Osteocyte (in vitro differentiated cells): Measurements from ENCODE around the gene SIK3. TPM values are rescaled to one million over a fixed set of nuclear protein-coding genes. Genes with fewer than 3 reads are reported as not detected.

Experiments
- DNase-seq: peaks from one replicate; pipeline ENCODE4 v3.0.0; 2021; ENCODE audit warnings: mixed read lengths; ENCODE audit not compliant: unreplicated experiment; ENCODE audit errors: extremely low spot score
- H3K27ac Mint-ChIP-seq: one replicate; pipeline ENCODE4 v1.8.0; 2021; ENCODE audit warnings: mild to moderate bottlenecking, mixed read lengths; ENCODE audit not compliant: unreplicated experiment
- H3K27me3 Mint-ChIP-seq: one replicate; pipeline ENCODE4 v1.8.0; 2021; ENCODE audit warnings: mixed read lengths; ENCODE audit not compliant: unreplicated experiment
- H3K36me3 Mint-ChIP-seq: one replicate; pipeline ENCODE4 v1.8.0; 2021; ENCODE audit warnings: mixed read lengths; ENCODE audit not compliant: unreplicated experiment
- H3K4me1 Mint-ChIP-seq: one replicate; pipeline ENCODE4 v1.8.0; 2021; ENCODE audit warnings: mixed read lengths; ENCODE audit not compliant: unreplicated experiment
- H3K4me3 Mint-ChIP-seq: one replicate; pipeline ENCODE4 v1.8.0; 2021; ENCODE audit warnings: mild to moderate bottlenecking, moderate library complexity, mixed read lengths; ENCODE audit not compliant: unreplicated experiment
- H3K9me3 Mint-ChIP-seq: one replicate; pipeline ENCODE4 v1.8.0; 2021; ENCODE audit warnings: mixed read lengths; ENCODE audit not compliant: unreplicated experiment
- total RNA-seq: library from RNA; stranded (reverse); gene quantifications from 2 replicates; pipeline ENCODE4 v1.2.1, GENCODE V29; 2021
- TF ChIP-seq, protein P1 (sequence below): fragments of 200-600 bp; sonication (generic); IDR thresholded peaks from 2 replicates; pipeline ENCODE4 v1.5.0; 2021; ENCODE audit warnings: antibody characterized with exemption, mild to moderate bottlenecking, moderate library complexity

The SIK3 gene
- total RNA-seq, 1 donor from 2014 or later: 29.5 TPM

- no peak overlapping the region for H3K27ac Mint-ChIP-seq
- no peak overlapping the region for H3K4me3 Mint-ChIP-seq
- no peaks in the 10 kb centered on the region for H3K36me3 Mint-ChIP-seq
- no peak for DNase-seq
- no peaks in the 10 kb centered on the region for H3K27me3 Mint-ChIP-seq
- no peaks in the 10 kb centered on the region for H3K9me3 Mint-ChIP-seq
- peaks cover 12% of the 10 kb centered on the region for H3K4me1 Mint-ChIP-seq
- TF ChIP-seq, protein P1, sequence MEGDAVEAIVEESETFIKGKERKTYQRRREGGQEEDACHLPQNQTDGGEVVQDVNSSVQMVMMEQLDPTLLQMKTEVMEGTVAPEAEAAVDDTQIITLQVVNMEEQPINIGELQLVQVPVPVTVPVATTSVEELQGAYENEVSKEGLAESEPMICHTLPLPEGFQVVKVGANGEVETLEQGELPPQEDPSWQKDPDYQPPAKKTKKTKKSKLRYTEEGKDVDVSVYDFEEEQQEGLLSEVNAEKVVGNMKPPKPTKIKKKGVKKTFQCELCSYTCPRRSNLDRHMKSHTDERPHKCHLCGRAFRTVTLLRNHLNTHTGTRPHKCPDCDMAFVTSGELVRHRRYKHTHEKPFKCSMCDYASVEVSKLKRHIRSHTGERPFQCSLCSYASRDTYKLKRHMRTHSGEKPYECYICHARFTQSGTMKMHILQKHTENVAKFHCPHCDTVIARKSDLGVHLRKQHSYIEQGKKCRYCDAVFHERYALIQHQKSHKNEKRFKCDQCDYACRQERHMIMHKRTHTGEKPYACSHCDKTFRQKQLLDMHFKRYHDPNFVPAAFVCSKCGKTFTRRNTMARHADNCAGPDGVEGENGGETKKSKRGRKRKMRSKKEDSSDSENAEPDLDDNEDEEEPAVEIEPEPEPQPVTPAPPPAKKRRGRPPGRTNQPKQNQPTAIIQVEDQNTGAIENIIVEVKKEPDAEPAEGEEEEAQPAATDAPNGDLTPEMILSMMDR: no peak
These were observed 212.1 kb downstream of the SIK3 start for GRCh38 chr11:116885951-116886655.

GRCh38 chr11:116882386-116882785, 215.8 kb downstream of the SIK3 start:
- H3K27me3 Mint-ChIP-seq: no peaks in the 10 kb centered on the region
- H3K4me1 Mint-ChIP-seq: peaks cover 5% of the 10 kb centered on the region
- no peaks in the 10 kb centered on the region for H3K36me3 Mint-ChIP-seq
- TF ChIP-seq, protein P1: no peak
- DNase-seq: no peak
- no peak overlapping the region for H3K27ac Mint-ChIP-seq
- no peaks in the 10 kb centered on the region for H3K9me3 Mint-ChIP-seq
- no peak overlapping the region for H3K4me3 Mint-ChIP-seq

DNA sequence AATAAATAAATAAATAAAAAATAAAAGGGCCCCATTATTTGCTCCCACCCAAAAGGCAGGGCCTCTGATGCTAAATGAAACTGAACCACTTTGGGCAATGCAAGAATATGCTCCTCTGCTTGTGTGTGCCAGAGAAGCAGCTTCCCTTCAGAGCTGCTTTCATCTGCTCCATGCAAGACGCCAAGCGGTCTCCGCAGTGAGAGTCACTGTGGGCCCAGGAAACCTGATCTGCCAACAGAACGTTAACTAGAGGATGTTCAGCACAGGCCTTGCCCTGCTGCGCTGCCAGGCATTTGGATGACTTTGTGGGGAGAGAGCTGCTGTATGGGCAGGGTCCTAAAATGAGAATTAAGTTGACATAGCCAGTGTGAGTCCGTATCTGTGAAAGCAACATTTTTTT, 217.1 kb downstream of the SIK3 start:
- Mint-ChIP-seq H3K9me3 (no peaks in the 10 kb centered on the region), H3K4me3 (no peak overlapping the region), H3K4me1 (peaks cover 4% of the 10 kb centered on the region), H3K36me3 (no peaks in the 10 kb centered on the region), H3K27ac (no peak overlapping the region), H3K27me3 (no peaks in the 10 kb centered on the region)
- TF ChIP-seq, protein P1: no peak
- no peak for DNase-seq

DNA sequence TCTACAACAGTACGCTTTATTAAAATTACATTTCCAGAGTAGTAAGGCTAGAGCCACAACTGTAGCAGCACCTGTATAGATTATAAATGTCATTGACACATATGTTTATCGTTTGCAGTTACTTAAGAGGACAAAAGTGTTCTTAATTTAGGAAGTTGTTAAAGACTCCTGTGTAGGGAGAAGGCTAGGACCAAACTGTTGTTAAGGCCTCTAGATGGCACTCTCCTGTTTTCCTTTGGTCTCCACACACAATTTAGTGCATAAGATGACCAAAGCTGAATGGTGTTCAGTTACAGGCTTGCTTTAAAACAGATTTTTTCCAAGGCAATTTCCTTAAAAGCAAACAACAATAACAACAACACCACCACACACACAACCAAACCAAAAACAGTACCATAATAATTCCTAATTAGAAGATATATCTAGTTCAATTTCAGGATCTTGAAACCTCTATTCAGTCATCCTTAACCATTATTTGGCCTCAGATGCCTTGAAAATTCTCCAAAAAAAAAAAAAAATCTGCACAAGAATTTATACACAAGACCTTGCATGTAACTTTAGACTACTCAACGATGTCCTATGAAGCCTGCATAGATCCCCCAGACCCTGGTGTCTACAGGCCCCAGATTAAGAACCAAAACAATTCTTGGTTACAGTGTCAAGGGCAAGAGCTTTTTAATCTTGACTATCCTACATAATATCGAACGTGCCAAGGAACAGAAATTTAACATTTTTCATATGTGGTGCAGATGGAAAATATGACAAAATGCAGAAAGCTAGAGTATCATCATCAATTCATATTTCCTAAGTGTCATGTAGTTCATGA, 218.2 kb downstream of the SIK3 start:
- peaks cover 4% of the 10 kb centered on the region for H3K4me1 Mint-ChIP-seq
- no peak for DNase-seq
- no peaks in the 10 kb centered on the region for H3K27me3 Mint-ChIP-seq
- H3K27ac Mint-ChIP-seq: no peak overlapping the region
- no peaks in the 10 kb centered on the region for H3K9me3 Mint-ChIP-seq
- H3K4me3 Mint-ChIP-seq: no peak overlapping the region
- TF ChIP-seq, protein P1: peak; percentile 88
- H3K36me3 Mint-ChIP-seq: peaks cover 5% of the 10 kb centered on the region

GRCh38 chr11:116876656-116877055, 221.6 kb downstream of the SIK3 start:
- H3K9me3 Mint-ChIP-seq: no peaks in the 10 kb centered on the region
- peaks cover 29% of the 10 kb centered on the region for H3K36me3 Mint-ChIP-seq
- H3K4me3 Mint-ChIP-seq: no peak overlapping the region
- H3K27me3 Mint-ChIP-seq: no peaks in the 10 kb centered on the region
- H3K27ac Mint-ChIP-seq: no peak overlapping the region
- peaks cover 7% of the 10 kb centered on the region for H3K4me1 Mint-ChIP-seq
- TF ChIP-seq, protein P1: no peak
- no peak for DNase-seq
